WTC11 (cell line): ENCODE results near the gene TRIM45. TPM values are rescaled to one million over a fixed set of nuclear protein-coding genes. Genes with fewer than 3 reads are reported as not detected.

Experiments used
- ATAC-seq: fragments of 200-7000 bp; cut with Tn5 transposase; 2 replicates; pipeline ENCODE4 v1.10.0; 2021; ENCODE audit warnings: mild to moderate bottlenecking, moderate library complexity
- CTCF ChIA-PET: fragments of 300-600 bp; sonication (Branson Sonifier 250); formaldehyde crosslinking; loops from one replicate; lab custom pipeline; 2021; ENCODE audit warnings: antibody characterized with exemption; lab: Charles Lee
- POLR2A ChIA-PET: fragments of 350-600 bp; sonication (Branson Sonifier 250); formaldehyde crosslinking; loops from one replicate; lab custom pipeline; 2021; ENCODE audit warnings: antibody characterized with exemption; lab: Charles Lee
- DNase-seq: peaks from one replicate; pipeline ENCODE4 v3.0.0; 2021; ENCODE audit warnings: low spot score
- H3K27ac Mint-ChIP-seq: 2 replicates; pipeline ENCODE4 v1.8.0; 2021; ENCODE audit warnings: mixed read lengths
- H3K27me3 Mint-ChIP-seq: 2 replicates; pipeline ENCODE4 v1.8.0; 2021; ENCODE audit warnings: low read depth, mild to moderate bottlenecking, moderate library complexity, mixed read lengths
- H3K36me3 Mint-ChIP-seq: 2 replicates; pipeline ENCODE4 v1.8.0; 2021; ENCODE audit warnings: mixed read lengths
- H3K4me1 Mint-ChIP-seq: 2 replicates; pipeline ENCODE4 v1.8.0; 2022; ENCODE audit warnings: mixed read lengths
- H3K4me3 Mint-ChIP-seq: 2 replicates; pipeline ENCODE4 v1.8.0; 2021; ENCODE audit warnings: mild to moderate bottlenecking, moderate library complexity, mixed read lengths
- H3K9me3 Mint-ChIP-seq: 2 replicates; pipeline ENCODE4 v1.8.0; 2021; ENCODE audit warnings: mixed read lengths
- CREB1 ChIP-seq: sonication (generic); formaldehyde crosslinking; IDR thresholded peaks from 2 replicates; pipeline ENCODE4 v1.8.0; 2023; ENCODE audit warnings: mild to moderate bottlenecking, missing genetic modification reagents
- CREM ChIP-seq: sonication (generic); formaldehyde crosslinking; IDR thresholded peaks from 2 replicates; pipeline ENCODE4 v1.8.1; 2022; ENCODE audit warnings: mild to moderate bottlenecking, missing genetic modification reagents, moderate library complexity
- FOXK1 ChIP-seq: sonication (generic); formaldehyde crosslinking; IDR thresholded peaks from 2 replicates; pipeline ENCODE4 v1.8.0; 2022; ENCODE audit warnings: mild to moderate bottlenecking, moderate library complexity, missing genetic modification reagents
- GTF2I ChIP-seq: fragments of 250-450 bp; sonication (Bioruptor Pico); conservative IDR thresholded peaks from 2 replicates; pipeline ENCODE4 v1.4.0; 2021; ENCODE audit warnings: mild to moderate bottlenecking
- KAT7 ChIP-seq: sonication (generic); formaldehyde crosslinking; IDR thresholded peaks from 2 replicates; pipeline ENCODE4 v1.8.1; 2023; ENCODE audit warnings: missing genetic modification reagents, mild to moderate bottlenecking, borderline replicate concordance
- NFYB ChIP-seq: sonication (generic); formaldehyde crosslinking; conservative IDR thresholded peaks from 2 replicates; pipeline ENCODE4 v1.8.0; 2022; ENCODE audit warnings: low read depth, missing genetic modification reagents
- NR2C2 ChIP-seq: sonication (generic); formaldehyde crosslinking; IDR thresholded peaks from 2 replicates; pipeline ENCODE4 v1.8.0; 2022; ENCODE audit warnings: mild to moderate bottlenecking, missing genetic modification reagents
- SOX15 ChIP-seq: fragments of 250-450 bp; sonication (Bioruptor Pico); IDR thresholded peaks from 2 replicates; pipeline ENCODE4 v1.9.0; 2021; ENCODE audit warnings: mild to moderate bottlenecking
- ZNF219 ChIP-seq: sonication (generic); formaldehyde crosslinking; IDR thresholded peaks from 2 replicates; pipeline ENCODE4 v1.8.0; 2023; ENCODE audit warnings: missing genetic modification reagents, mild to moderate bottlenecking, borderline replicate concordance
- ZNF232 ChIP-seq: sonication (generic); formaldehyde crosslinking; IDR thresholded peaks from 2 replicates; pipeline ENCODE4 v1.8.0; 2022; ENCODE audit warnings: mild to moderate bottlenecking, missing genetic modification reagents
- ZNF263 ChIP-seq: sonication (generic); formaldehyde crosslinking; IDR thresholded peaks from 2 replicates; pipeline ENCODE4 v1.8.1; 2022; ENCODE audit warnings: low read depth, mild to moderate bottlenecking, moderate library complexity, missing genetic modification reagents
- ZNF423 ChIP-seq: fragments of 250-450 bp; sonication (Bioruptor Pico); IDR thresholded peaks from 2 replicates; pipeline ENCODE4 v2.1.2; 2022; ENCODE audit warnings: mild to moderate bottlenecking, moderate library complexity
- ZNF671 ChIP-seq: fragments of 250-450 bp; sonication (Bioruptor Pico); IDR thresholded peaks from 2 replicates; pipeline ENCODE4 v1.8.0; 2021; ENCODE audit warnings: mild to moderate bottlenecking
- total RNA-seq: library from RNA; stranded (reverse); gene quantifications from 3 replicates; pipeline ENCODE4 v1.2.3, GENCODE V29; 2021
- TF ChIP-seq, protein P1 (sequence below): sonication (generic); formaldehyde crosslinking; IDR thresholded peaks from 2 replicates; pipeline ENCODE4 v1.8.0; 2023; ENCODE audit warnings: missing genetic modification reagents, mild to moderate bottlenecking, borderline replicate concordance
- TF ChIP-seq, protein P2 (sequence below): sonication (generic); formaldehyde crosslinking; IDR thresholded peaks from 2 replicates; pipeline ENCODE4 v1.8.0; 2022; ENCODE audit warnings: mild to moderate bottlenecking, missing genetic modification reagents
- TF ChIP-seq, protein P3 (sequence below): sonication (generic); formaldehyde crosslinking; IDR thresholded peaks from 2 replicates; pipeline ENCODE4 v1.8.1; 2023; ENCODE audit warnings: mild to moderate bottlenecking, missing genetic modification reagents, borderline replicate concordance
- TF ChIP-seq, protein P4 (sequence below): sonication (generic); formaldehyde crosslinking; IDR thresholded peaks from 2 replicates; pipeline ENCODE4 v1.8.0; 2023; ENCODE audit warnings: mild to moderate bottlenecking, missing genetic modification reagents
- TF ChIP-seq, protein P5 (sequence below): sonication (generic); formaldehyde crosslinking; IDR thresholded peaks from 2 replicates; pipeline ENCODE4 v1.8.1; 2022; ENCODE audit warnings: mild to moderate bottlenecking, moderate library complexity, missing genetic modification reagents
- TF ChIP-seq, protein P6 (sequence below): sonication (generic); formaldehyde crosslinking; IDR thresholded peaks from 2 replicates; pipeline ENCODE4 v1.8.0; 2022; ENCODE audit warnings: mild to moderate bottlenecking, missing genetic modification reagents

Gene TRIM45
- total RNA-seq, 1 experiment from 2014 or later: 11.8 TPM

DNA sequence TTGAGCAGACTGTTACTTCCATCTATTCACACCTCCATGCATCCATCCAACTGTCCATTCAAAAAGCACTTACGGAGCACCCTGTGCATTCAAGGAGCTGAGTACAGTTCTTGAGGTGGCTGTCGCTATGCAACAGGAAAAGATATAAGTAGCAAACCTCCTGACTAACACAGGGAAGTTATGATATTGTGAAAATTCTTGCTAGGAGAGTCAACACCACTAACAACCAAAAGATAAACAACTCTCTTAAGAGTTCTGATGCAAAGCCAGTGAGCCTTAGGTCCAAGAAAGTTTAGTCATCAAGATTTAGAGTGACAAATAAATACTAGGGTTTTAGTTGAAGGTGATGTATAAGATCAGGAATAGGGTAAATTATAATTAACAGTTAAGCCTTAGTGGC lies 44.5 kb upstream of the TRIM45 start:
- peaks cover 28% of the 10 kb centered on the region for H3K4me1 Mint-ChIP-seq
- ChIA-PET CTCF (no interaction called here), POLR2A (no interaction called here)
- no peak overlapping the region for H3K4me3 Mint-ChIP-seq
- TF ChIP-seq CREB1 (CRISPR knock-in tag): no peak
- TF ChIP-seq ZNF232: no peak
- TF ChIP-seq, protein P1, sequence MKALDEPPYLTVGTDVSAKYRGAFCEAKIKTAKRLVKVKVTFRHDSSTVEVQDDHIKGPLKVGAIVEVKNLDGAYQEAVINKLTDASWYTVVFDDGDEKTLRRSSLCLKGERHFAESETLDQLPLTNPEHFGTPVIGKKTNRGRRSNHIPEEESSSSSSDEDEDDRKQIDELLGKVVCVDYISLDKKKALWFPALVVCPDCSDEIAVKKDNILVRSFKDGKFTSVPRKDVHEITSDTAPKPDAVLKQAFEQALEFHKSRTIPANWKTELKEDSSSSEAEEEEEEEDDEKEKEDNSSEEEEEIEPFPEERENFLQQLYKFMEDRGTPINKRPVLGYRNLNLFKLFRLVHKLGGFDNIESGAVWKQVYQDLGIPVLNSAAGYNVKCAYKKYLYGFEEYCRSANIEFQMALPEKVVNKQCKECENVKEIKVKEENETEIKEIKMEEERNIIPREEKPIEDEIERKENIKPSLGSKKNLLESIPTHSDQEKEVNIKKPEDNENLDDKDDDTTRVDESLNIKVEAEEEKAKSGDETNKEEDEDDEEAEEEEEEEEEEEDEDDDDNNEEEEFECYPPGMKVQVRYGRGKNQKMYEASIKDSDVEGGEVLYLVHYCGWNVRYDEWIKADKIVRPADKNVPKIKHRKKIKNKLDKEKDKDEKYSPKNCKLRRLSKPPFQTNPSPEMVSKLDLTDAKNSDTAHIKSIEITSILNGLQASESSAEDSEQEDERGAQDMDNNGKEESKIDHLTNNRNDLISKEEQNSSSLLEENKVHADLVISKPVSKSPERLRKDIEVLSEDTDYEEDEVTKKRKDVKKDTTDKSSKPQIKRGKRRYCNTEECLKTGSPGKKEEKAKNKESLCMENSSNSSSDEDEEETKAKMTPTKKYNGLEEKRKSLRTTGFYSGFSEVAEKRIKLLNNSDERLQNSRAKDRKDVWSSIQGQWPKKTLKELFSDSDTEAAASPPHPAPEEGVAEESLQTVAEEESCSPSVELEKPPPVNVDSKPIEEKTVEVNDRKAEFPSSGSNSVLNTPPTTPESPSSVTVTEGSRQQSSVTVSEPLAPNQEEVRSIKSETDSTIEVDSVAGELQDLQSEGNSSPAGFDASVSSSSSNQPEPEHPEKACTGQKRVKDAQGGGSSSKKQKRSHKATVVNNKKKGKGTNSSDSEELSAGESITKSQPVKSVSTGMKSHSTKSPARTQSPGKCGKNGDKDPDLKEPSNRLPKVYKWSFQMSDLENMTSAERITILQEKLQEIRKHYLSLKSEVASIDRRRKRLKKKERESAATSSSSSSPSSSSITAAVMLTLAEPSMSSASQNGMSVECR (CRISPR knock-in tag): no peak
- TF ChIP-seq, protein P2, sequence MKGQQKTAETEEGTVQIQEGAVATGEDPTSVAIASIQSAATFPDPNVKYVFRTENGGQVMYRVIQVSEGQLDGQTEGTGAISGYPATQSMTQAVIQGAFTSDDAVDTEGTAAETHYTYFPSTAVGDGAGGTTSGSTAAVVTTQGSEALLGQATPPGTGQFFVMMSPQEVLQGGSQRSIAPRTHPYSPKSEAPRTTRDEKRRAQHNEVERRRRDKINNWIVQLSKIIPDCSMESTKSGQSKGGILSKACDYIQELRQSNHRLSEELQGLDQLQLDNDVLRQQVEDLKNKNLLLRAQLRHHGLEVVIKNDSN: no peak
- TF ChIP-seq NFYB (CRISPR knock-in tag): no peak
- TF ChIP-seq KAT7 (CRISPR knock-in tag): no peak
- no peak for TF ChIP-seq CREM (CRISPR knock-in tag)
- no peak for TF ChIP-seq ZNF263
- TF ChIP-seq, protein P3, sequence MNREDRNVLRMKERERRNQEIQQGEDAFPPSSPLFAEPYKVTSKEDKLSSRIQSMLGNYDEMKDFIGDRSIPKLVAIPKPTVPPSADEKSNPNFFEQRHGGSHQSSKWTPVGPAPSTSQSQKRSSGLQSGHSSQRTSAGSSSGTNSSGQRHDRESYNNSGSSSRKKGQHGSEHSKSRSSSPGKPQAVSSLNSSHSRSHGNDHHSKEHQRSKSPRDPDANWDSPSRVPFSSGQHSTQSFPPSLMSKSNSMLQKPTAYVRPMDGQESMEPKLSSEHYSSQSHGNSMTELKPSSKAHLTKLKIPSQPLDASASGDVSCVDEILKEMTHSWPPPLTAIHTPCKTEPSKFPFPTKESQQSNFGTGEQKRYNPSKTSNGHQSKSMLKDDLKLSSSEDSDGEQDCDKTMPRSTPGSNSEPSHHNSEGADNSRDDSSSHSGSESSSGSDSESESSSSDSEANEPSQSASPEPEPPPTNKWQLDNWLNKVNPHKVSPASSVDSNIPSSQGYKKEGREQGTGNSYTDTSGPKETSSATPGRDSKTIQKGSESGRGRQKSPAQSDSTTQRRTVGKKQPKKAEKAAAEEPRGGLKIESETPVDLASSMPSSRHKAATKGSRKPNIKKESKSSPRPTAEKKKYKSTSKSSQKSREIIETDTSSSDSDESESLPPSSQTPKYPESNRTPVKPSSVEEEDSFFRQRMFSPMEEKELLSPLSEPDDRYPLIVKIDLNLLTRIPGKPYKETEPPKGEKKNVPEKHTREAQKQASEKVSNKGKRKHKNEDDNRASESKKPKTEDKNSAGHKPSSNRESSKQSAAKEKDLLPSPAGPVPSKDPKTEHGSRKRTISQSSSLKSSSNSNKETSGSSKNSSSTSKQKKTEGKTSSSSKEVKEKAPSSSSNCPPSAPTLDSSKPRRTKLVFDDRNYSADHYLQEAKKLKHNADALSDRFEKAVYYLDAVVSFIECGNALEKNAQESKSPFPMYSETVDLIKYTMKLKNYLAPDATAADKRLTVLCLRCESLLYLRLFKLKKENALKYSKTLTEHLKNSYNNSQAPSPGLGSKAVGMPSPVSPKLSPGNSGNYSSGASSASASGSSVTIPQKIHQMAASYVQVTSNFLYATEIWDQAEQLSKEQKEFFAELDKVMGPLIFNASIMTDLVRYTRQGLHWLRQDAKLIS: no peak
- TF ChIP-seq, protein P4, sequence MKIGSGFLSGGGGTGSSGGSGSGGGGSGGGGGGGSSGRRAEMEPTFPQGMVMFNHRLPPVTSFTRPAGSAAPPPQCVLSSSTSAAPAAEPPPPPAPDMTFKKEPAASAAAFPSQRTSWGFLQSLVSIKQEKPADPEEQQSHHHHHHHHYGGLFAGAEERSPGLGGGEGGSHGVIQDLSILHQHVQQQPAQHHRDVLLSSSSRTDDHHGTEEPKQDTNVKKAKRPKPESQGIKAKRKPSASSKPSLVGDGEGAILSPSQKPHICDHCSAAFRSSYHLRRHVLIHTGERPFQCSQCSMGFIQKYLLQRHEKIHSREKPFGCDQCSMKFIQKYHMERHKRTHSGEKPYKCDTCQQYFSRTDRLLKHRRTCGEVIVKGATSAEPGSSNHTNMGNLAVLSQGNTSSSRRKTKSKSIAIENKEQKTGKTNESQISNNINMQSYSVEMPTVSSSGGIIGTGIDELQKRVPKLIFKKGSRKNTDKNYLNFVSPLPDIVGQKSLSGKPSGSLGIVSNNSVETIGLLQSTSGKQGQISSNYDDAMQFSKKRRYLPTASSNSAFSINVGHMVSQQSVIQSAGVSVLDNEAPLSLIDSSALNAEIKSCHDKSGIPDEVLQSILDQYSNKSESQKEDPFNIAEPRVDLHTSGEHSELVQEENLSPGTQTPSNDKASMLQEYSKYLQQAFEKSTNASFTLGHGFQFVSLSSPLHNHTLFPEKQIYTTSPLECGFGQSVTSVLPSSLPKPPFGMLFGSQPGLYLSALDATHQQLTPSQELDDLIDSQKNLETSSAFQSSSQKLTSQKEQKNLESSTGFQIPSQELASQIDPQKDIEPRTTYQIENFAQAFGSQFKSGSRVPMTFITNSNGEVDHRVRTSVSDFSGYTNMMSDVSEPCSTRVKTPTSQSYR (CRISPR knock-in tag): no peak
- no peak for TF ChIP-seq NR2C2 (CRISPR knock-in tag)
- TF ChIP-seq ZNF671 (CRISPR knock-in tag): no peak
- TF ChIP-seq ZNF423 (CRISPR knock-in tag): no peak
- TF ChIP-seq, protein P5, sequence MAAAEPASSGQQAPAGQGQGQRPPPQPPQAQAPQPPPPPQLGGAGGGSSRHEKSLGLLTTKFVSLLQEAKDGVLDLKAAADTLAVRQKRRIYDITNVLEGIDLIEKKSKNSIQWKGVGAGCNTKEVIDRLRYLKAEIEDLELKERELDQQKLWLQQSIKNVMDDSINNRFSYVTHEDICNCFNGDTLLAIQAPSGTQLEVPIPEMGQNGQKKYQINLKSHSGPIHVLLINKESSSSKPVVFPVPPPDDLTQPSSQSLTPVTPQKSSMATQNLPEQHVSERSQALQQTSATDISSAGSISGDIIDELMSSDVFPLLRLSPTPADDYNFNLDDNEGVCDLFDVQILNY (CRISPR knock-in tag): no peak
- TF ChIP-seq FOXK1 (CRISPR knock-in tag): no peak
- TF ChIP-seq, protein P6, sequence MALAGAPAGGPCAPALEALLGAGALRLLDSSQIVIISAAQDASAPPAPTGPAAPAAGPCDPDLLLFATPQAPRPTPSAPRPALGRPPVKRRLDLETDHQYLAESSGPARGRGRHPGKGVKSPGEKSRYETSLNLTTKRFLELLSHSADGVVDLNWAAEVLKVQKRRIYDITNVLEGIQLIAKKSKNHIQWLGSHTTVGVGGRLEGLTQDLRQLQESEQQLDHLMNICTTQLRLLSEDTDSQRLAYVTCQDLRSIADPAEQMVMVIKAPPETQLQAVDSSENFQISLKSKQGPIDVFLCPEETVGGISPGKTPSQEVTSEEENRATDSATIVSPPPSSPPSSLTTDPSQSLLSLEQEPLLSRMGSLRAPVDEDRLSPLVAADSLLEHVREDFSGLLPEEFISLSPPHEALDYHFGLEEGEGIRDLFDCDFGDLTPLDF (CRISPR knock-in tag): no peak
- TF ChIP-seq GTF2I: no peak
- TF ChIP-seq SOX15 (CRISPR knock-in tag): no peak
- no peak for TF ChIP-seq ZNF219 (CRISPR knock-in tag)
- ATAC-seq: no peak
- H3K9me3 Mint-ChIP-seq: peaks cover 15% of the 10 kb centered on the region
- no peak for DNase-seq
- no peaks in the 10 kb centered on the region; the same call in 1 of the 2 replicates for H3K27me3 Mint-ChIP-seq
- no peak overlapping the region for H3K27ac Mint-ChIP-seq
- peaks cover 2% of the 10 kb centered on the region; the same call in 1 of the 2 replicates for H3K36me3 Mint-ChIP-seq
